HG02852 (cell line): Measurements from ENCODE around the gene TMEM51.

Experiments used
- ATAC-seq: cut with Tn5 transposase; IDR thresholded peaks from one replicate; pipeline ENCODE4 v1.9.1; 2021; ENCODE audit warnings: mild to moderate bottlenecking, moderate library complexity; ENCODE audit not compliant: unreplicated experiment

The TMEM51 gene

DNA sequence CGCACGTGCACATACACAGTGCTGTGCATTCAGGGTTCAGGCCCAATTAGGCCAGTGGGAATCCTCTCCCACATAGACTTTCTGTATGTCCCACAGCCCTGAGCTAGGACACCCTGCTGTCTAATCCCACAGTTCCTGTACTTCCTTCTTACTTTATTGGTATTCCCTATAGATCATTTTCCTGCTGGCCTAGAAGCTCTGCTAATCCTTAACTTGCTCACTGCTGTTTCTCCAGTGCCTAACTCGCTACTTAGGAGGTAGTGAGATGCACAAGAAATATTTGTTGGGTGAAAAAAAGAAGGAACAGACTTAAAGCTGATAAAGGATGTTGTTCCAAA, 59.4 kb downstream of the TMEM51 start:
- no peak for ATAC-seq

DNA sequence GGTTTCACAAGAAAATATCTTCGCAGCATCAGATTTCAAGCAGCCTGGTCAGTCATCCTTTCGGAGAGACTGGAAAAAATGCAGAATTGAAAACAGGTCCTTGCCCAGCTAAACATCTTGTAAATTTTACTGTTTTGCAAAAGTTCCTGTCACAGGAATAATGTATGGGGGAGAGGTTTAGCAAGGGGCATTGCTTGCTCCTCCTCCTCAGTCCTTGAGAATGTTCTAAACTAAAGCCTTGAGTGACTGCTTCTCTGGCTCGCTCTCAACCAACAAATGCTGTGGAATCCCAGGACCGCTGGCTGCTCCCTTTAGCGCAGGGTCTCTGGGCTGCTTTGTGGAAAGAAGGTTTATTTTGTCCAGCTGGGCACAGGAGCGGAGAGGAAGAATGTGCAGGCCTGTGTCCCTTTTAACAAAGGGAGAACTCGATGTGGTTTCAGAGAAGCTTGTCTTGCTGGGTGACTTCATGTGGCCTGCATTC, 59.8 kb downstream of the TMEM51 start:
- no peak for ATAC-seq

DNA sequence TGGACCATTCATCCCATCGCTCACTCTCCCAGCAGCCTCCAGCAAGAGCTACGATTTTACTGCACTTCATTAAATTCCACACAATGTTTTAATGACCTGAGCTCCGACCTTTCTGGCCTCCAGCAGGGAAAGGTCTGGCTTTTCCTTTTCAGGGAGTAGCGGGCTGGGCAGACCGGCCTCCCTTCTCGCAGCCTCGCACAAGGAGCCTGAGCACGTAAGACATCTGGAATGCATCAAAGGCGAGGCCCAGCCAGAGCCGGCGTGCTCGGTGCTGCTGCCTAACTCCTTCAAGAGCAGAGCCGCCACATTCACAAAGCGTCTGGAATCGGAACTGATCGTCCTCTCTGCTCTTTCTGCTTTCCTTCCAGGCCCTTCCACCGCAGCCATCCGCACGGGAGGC, 61.0 kb downstream of the TMEM51 start:
- ATAC-seq = no peak

DNA sequence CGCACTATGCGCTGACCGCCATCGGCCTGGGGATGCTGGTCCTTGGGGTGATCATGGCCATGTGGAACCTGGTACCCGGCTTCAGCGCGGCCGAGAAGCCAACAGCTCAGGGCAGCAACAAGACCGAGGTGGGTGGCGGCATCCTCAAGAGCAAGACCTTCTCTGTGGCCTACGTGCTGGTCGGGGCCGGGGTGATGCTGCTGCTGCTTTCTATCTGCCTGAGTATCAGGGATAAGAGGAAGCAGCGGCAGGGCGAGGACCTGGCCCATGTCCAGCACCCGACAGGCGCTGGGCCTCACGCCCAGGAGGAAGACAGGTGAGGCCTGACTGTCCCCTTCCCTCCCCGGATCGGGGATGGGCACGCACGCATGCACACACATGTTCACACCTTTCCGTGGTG, 61.6 kb downstream of the TMEM51 start:
- no peak for ATAC-seq

DNA sequence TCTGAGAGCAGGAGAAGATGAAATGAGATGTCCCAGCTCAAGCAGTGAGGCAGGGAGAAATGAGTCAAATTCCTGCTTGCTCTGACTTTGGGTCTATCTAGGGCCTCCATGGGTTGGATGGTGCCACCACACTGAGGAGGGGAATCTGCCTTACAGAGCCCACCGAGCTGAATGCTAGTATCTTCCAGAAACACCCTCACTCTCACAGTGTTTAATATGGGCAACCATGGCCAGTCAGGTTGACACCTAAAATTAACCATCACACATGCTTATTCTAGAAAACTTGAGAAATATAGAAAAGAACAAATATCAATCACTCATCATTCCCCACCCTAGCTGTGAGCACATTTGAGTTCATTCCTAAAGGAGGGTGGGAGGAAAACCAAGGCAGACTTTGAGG, 64.1 kb downstream of the TMEM51 start:
- ATAC-seq = no peak

DNA sequence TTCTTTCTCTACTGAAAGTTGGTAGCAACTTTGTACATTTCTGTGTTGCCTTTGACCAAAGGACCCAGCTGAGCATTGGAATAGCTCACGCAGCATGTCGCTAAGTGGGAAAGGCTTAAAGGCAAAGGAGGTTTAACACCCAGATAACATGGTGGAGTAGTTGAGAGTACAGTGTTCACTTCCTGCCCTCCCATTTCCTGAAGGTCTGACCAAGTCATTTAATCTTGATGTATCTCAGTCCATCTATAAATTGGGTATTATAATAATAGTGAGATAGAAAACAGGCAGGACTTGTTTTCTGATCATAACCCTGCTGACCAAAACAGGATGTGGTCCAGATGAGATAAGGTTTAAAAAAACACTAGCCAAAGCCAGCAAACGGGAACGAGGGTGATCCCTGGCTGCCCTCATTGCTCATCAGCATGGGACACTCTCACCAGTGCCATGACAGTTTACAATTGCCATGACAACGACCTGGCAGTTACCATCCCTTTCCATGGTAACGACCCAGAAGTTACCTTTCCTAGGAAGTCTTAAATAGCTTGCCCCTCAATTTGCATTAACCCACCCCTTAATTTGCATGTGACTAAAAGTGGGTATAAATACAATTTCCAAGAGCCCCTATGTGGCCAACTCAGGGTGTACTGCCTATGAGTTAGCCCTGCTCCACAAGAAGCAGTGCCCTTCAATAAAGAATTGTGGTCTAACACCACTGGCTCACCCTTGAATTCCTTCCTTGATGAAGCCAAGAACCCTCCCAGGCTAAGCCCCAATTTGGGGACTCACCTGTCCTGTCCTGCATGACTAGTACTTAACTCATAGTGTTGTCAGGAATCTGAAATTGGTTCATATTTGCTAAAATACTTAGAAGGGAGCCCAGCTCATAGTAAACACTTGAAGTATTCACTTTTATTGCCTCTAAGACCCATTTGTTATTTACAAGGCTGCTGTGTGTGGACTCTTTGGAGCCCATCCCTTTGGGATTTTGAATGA, 65.0 kb downstream of the TMEM51 start:
- ATAC-seq = no peak

DNA sequence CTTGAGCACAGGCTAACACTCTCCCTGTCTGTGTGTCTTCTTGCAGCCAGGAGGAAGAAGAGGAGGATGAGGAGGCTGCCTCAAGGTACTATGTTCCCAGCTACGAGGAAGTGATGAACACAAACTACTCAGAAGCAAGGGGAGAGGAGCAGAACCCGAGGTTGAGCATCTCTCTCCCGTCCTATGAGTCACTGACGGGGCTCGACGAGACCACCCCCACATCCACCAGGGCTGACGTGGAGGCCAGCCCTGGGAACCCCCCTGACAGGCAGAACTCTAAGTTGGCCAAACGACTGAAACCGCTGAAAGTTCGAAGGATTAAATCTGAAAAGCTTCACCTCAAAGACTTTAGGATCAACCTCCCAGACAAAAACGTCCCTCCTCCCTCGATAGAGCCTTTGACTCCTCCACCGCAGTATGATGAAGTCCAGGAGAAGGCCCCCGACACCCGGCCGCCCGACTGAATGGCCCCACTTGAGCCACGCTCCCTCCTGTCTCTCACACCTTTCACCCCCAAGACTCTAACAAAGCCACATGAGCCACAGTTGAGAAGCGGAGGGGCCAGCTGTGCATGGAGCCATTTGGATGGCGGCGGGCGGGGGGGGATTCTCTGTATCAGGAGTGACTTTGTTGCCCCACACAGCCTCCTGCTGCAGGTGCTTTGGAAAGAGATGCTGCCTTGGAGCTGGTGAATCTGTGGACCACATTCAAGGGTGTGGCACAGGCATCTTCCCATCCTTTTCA, 65.9 kb downstream of the TMEM51 start:
- ATAC-seq = no peak

DNA sequence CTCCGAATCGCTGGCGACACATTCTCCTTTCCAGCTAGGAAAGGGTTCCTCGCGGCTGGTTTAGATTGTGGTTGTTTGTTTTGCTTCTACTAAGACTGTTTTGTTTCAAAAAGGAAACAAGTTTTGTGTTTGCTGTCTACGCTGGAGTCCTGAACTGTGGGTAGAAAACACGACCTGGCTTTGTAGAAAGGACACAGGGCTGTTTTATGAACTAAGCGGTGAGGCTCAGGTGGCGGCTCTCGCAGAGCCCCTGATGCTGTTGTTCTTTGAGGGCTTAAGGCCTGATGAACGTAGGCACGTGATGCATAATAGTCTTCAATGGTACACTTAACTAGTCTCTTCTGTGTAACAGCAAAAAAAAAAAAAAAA, 66.5 kb downstream of the TMEM51 start:
- no peak for ATAC-seq

DNA sequence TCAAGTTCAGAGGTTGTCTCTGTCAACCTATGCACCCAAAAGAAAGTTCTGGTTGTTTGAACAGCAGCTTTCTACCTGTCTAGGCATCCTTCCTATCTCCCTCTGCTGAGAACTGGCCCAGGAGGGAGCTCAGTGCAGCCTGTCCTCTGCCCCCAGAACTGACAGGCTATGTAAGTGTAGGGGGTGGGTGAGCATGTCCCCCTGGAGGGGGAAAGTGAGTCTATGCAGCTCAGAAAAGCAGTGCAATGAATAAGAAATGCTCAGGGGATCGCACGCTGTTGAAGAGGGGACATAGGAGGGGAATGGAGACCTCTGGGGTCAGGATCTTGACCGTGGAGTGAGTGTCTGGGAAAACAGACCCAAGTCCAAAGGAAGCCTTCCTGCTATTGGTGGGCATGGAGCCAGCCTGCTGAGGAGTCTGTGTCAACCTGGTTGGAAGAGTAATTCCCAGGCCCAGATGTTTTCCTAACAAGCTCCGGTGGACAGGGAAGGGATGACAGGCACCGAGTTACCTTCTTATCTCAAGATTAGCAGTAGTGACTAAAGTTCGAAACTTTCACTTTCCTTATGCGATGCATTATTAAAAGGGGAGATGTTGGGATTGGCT, 67.4 kb downstream of the TMEM51 start:
- no peak for ATAC-seq

DNA sequence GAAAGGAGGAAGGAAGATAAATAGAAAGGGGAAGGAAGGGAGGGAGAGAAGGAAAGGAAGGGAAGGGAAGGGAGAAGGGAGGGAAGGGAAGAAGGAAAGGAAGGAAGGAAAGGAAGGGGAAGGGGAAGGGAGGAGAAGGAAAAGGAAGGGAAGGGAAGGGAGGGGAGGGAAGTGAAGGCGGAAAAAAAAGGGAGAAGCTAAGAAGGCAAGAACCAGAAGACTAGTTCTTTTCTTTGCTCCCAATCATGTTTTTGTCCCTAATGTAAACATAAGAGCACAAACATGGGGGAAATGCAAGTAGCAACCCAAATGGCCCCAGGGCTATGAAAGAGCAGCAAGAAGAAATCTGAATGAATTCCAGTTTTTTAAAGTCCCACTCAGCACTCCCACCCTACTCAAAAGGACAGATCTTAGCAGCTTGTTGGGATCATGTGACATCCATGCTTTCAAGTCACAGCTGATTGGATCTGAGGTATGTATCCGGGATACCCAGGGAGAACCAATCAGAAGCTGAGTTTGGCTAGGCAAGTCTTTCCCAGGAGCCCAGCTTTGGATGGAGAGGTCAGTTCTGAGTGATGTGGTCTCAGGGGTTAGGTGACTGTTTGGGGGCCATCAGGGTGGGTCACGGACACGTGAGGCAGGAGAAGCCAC, 69.2 kb downstream of the TMEM51 start:
- no peak for ATAC-seq

DNA sequence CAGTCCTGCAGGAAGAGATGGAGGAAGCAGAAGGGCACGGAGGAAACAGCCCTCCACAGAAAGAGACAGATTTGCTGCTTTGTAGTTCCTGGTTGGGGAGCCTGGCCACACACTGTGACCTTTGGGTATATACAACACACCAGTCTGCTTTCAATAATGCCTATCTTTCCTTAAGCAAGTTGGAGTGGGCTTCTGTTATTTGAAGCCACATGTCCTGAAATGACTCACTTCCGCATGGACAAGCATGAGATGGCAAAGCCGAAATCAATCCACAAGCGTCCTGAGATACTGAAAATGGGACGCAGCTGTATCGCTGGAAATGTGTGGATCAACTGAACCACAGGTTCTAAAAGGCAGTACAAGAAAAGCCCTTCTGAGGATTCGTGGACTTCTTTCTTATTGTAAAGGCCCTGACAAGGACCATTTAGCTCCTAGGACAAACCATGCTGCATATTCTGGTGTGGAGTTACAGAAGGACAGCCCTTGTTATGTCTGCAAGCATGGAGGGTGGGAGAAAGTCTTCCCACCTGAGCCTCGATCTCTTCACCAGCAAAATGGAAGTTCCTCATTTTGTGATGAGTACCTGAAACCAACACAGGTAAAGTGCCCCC, 70.8 kb downstream of the TMEM51 start:
- ATAC-seq = no peak

DNA sequence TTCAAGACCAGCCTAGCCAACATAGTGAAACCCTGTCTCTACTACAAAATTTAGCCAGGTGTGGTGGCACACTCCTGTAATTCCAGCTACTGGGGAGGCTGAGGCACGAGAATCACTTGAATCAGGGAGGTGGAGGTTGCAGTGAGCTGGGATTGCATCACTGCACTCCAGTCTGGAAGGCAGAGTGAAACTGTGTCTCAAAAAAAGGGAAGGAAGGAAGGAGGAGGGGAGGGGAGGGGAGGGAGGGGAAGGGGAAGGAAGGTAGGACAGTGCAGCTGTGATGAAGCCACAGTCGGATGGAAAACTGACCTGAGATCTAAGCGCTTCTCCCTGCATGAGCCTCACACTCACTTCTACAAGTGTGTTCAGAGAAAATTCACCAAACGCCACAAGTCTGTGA, 71.4 kb downstream of the TMEM51 start:
- ATAC-seq = no peak

DNA sequence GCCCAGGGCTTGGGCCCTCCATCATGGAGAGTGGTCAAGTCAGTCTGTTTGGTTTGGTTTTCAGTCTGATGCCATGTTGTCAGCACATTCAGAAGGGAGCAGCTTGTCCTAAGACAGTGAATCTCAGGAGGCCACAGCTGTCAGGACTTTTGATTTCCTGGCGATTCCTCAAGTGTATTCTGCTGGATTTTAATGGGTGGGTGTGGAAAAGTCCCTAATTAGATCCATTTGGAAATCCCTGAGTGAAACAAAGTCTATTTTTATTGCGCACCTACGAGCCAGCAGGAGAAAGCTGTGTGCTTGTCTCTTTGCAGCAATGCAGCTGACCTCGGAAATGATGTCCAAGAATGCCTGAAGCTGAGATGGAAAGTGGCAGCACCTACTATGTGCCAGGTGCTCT, 71.9 kb downstream of the TMEM51 start:
- ATAC-seq = no peak

DNA sequence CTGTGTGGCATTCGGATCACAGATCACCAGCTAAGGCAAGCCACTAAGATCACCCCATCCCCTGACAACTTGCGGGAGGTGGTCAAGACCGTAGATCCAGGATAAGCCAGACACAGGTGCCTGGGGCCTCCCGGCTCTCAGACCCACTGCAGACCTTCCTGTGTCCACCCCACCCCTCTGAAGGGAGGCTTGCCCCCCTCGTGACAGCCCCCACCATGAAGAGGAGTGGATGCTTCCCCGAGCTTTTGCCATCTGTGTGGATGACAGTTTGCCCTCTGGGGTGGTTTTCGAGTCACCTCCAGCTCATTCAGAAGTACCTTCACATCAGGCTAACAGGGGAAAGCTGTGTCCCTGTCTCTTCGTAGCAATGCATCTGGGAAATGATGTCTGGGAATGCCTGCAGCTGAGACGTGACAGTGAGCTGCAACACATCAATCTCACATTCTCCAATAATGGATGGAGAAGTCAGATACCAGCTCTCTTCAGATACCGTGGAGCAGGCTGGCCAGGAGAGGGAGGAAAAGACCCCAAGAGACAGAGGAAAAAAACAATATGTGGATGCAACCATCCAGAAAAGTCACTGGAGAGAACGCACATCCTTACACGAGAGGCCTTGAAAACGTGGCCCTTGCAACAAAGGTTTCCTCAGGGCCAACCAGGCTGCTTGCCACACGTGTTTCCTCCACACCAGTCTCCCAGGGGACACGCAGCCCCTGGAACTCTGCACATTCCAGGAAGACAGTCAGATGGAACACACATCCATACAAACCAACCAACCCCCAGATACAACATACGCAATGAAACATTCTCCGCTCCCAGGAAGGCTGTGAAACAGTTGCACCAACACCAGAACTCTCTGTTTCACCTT, 73.1 kb downstream of the TMEM51 start:
- ATAC-seq = no peak

DNA sequence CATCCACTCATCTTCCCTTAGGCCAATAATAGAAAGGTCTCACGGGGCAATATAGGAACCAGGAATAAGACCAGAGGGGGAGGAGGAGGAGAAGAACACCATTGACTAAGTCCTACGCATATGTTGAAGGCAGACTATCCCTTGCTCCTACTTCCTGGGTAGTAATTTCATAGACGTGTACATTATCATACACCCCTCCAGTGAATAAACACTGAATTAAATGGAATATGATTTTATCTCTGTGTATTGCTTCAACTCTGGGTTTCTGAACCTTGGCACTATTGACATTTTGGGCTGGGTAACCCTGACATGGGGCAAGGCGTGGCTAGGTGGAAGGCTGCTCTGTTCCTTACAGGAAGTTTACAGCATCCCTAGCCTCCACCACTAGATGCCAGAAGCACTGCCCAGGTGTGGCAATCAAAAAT, 76.2 kb downstream of the TMEM51 start:
- ATAC-seq = no peak

DNA sequence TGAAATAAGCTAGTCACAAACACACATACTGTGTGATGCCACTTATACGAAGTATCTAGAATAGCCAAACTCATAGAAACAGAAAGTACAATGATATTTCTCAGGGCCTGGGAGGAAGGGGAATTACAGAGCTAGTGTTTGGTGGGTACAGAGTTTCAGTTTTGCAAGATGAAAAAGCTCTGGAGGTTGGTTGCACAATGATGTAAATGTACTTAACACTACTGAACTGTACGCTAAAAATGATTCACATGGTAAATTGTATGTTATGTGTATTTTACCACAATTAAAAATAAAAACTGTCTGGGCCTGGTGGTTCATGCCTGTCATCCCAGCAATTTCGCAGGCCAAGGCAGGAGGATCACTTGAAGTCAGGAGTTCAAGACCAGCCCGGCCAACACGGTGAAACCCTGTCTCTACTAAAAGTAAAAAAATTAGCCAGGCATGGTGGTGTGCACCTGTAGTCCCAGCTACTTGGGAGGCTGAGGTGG, 78.2 kb downstream of the TMEM51 start:
- no peak for ATAC-seq

DNA sequence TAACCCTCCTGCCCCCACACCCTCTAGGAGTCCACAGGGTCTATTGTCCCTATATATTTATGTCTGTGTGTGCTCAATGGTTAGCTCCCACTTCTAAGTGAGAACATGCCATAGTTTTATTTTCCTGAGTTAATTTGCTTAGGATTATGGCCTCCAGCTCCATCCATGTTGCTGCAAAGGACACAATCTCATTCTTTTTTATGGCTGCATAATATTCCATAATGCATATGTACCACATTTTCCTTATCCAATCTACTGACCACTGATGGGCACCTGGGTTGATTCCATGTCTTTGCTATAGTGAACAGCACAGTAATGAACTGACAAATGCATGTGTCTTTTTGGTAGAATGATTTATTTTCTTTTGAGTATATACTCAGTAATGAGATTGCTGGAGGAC, 80.1 kb downstream of the TMEM51 start:
- no peak for ATAC-seq

DNA sequence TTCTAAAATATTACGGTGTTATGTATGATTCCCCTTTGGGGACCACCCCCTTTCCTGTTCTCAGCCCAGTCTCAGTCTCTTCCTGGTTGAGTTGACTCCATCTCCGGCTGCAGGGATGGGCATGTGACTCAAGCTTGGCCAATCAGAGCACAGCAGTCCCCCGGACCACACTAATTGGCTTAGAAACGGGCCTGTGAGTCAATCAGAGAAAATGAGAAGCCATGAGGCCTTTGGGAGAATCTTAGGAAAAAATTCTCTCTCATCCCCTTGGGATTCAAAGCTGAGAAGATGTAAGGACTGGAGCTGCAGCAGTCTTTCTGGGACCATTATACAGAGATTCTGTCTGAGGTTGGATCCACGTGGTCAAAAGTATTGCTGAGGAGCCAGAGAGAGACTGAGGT, 82.8 kb downstream of the TMEM51 start:
- ATAC-seq = no peak

DNA sequence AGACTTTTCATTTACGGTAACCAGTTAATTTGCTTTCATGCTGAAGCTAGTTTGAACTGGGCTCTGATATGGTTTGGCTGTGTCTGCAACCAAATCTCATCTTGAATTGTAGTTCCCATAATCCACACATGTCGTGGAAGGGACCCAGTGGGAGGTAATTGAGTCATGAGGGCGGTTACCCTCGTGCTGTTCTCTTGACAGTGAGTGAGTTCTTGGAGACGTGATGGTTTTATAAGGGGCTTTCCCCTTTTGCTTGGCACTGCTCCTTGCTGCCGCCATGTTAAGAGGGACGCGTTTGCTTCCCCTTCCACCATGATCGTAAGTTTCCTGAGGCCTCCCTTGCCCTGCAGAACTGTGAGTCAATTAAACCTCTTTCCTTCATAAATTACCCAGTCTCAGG, 83.2 kb downstream of the TMEM51 start:
- ATAC-seq = no peak

DNA sequence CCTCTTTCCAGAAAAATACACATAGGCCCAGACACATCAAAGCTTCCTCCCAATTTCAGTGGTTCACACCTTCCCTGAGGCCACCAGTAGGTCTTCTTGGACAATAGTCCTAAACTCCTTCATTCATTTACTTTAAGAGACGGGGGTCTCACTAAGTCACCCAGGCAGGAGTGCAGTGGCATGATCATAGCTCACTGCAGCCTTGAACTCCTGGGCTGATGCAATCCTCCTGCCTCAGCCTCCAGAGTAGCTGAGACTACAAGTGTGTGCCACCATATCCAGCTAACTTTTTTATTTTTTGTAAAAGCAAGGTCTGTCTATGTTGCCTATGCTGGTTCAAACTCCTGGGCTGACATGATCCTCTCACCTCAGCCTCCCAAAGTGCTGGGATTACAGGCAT, 85.2 kb downstream of the TMEM51 start:
- no peak for ATAC-seq
